ENCODE measurements around the gene COBL. TPM values are rescaled to one million over a fixed set of nuclear protein-coding genes. Genes with fewer than 3 reads are reported as not detected.

The COBL gene
- total and polyA plus RNA-seq, 9 of the 15 experiments (the other 6 are each of a cell fraction or from before 2014, with no cell fraction given) = 0.01 to 2.4 (median 0.09) TPM; not detected in 3

- TF ChIP-seq CTCFL (IDR thresholded peaks at IDR 0.05; ENCODE audit: borderline replicate concordance, insufficient read depth, low read depth, low read length, poor library complexity, severe bottlenecking) (no peak), NFRKB (IDR thresholded peaks at IDR 0.05; ENCODE audit: low read depth) (no peak)
Measured at GRCh38 chr7:51329696-51330263, 13.2 kb upstream of the COBL start (continued).

DNA sequence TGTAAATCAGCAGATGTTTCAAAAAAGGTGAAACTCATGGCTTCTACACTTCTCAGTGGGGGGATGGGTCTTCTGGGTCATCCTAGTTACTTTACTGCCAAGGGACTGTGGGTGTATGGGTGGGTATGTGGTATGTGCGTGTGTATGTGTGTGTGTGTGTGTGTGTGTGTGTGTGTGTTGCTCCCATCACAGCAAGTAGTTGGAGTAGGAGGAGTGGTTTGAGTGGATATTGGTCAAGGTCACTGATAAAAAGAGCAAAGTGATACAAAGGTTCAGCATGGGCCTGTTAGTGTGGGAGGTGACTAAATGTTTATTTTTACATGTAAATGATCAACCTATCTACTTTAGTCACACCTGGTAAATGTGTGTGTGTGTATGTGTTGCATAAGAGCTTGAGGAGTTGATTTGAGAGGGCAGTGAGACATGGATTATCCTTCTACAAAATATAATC lies 11.8 kb upstream of the COBL start:
- no peaks in the 10 kb centered on the region for H4K20me1 ChIP-seq (replicated peaks; ENCODE audit: control insufficient read depth, insufficient read depth, low read length)
- FAIRE-seq (no peak), ATAC-seq (no peak), DNase-seq (ENCODE audit: extremely low read depth in 1 of 4, low spot score in 3 of 4) (no peak)
- no peak overlapping the region for H3K9ac ChIP-seq (ENCODE audit: insufficient read depth in 1 of 2, low read depth in 2 of 2, low read length in 2 of 2)
- H2AFZ ChIP-seq (ENCODE audit: low read depth, low read length) = no peak overlapping the region
- BruUV-seq (replicated peaks) = no TSS peak
- no peak overlapping the region for H3K4me3 ChIP-seq
- ChIA-PET POLR2A (interaction anchor here (0.6 kb wide), 1 partner anchor 678 kb away, joined by 3 read pairs; no protein-coding TSS in a partner anchor), CTCF (ENCODE audit: low intra/inter-chr PET ratio) (no interaction called here)
- in situ Hi-C loops (cut with MboI) = no loop called here
- no peaks in the 10 kb centered on the region for H3K36me3 ChIP-seq (ENCODE audit: control insufficient read depth, insufficient read depth, low read length)
- intact Hi-C loops (cut with micrococcal nuclease) = no loop called here
- no peak overlapping the region for H3K27ac ChIP-seq (ENCODE audit: extremely low read depth, low read depth, low read length)
- H3K9me1 ChIP-seq (ENCODE audit: control insufficient read depth, insufficient read depth, low read length) = no peaks in the 10 kb centered on the region
- no peaks in the 10 kb centered on the region for H3K9me3 ChIP-seq (replicated peaks; ENCODE audit: control insufficient read depth, insufficient read depth, low read depth, low read length)
- H3K79me2 ChIP-seq (ENCODE audit: control insufficient read depth, insufficient read depth, low read length) = no peaks in the 10 kb centered on the region
- WGBS (ENCODE audit: insufficient coverage, low coverage, missing lambda C conversion rate) = 0% methylated on average over 1 of the region's 1 CpG
- no peak overlapping the region for H3K4me2 ChIP-seq (ENCODE audit: insufficient read depth, low read length)
- H3K4me1 ChIP-seq (replicated peaks in 1 of 2; ENCODE audit: control insufficient read depth in 2 of 2, insufficient read depth in 2 of 2, low read length in 2 of 2) = peaks cover 0 to 3% of the 10 kb centered on the region in 2 experiments; a peak in 3 of 5 replicates
- peaks cover 0 to 22% of the 10 kb centered on the region in 2 experiments; a peak in 2 of 5 replicates for H3K27me3 ChIP-seq (ENCODE audit: control insufficient read depth in 2 of 2, insufficient read depth in 2 of 2, low read length in 2 of 2)
- TF ChIP-seq ZNF696 (CRISPR knock-in tag; conservative IDR thresholded peaks at IDR 0.05) (no peak), ZBTB33 (CRISPR knock-in tag; IDR thresholded peaks at IDR 0.05) (no peak), MEF2D (tag; conservative IDR thresholded peaks at IDR 0.05; ENCODE audit: low read depth) (no peak), SMC3 (conservative IDR thresholded peaks at IDR 0.05; ENCODE audit: insufficient read depth, low read depth, low read length) (no peak), ZNF699 (CRISPR knock-in tag; IDR thresholded peaks at IDR 0.05; ENCODE audit: insufficient replicate concordance) (no peak), HDAC8 (tag; IDR thresholded peaks at IDR 0.05) (no peak), CREM (IDR thresholded peaks at IDR 0.05; ENCODE audit: low read depth) (no peak), ARHGAP35 (IDR thresholded peaks at IDR 0.05; ENCODE audit: partially characterized antibody) (no peak), E2F8 (IDR thresholded peaks at IDR 0.05; ENCODE audit: low read depth, partially characterized antibody) (no peak), ZNF75A (CRISPR knock-in tag; IDR thresholded peaks at IDR 0.05) (no peak)
